ENCODE data around the gene PLXNA4. TPM values are rescaled to one million over a fixed set of nuclear protein-coding genes. Genes with fewer than 3 reads are reported as not detected.

Gene PLXNA4
- total and polyA plus RNA-seq, 9 of the 15 experiments (the other 6 are each of a cell fraction or from before 2014, with no cell fraction given), result under 0.01 to 0.09 TPM; not detected in 7

GRCh38 chr7:132564090-132564489 is 12.2 kb downstream of the PLXNA4 start:
- Histone ChIP-seq H3K79me2 (ENCODE audit: control insufficient read depth, insufficient read depth, low read length) (no peaks in the 10 kb centered on the region), H3K9ac (ENCODE audit: insufficient read depth in 1 of 2, low read depth in 2 of 2, low read length in 2 of 2) (no peak overlapping the region), H3K27me3 (ENCODE audit: control insufficient read depth in 2 of 2, insufficient read depth in 2 of 2, low read length in 2 of 2) (peaks cover 2 to 20% of the 10 kb centered on the region in 2 experiments; a peak in 3 of 5 replicates), H3K9me3 (replicated peaks; ENCODE audit: control insufficient read depth, insufficient read depth, low read depth, low read length) (no peaks in the 10 kb centered on the region), H3K27ac (ENCODE audit: extremely low read depth, low read depth, low read length) (no peak overlapping the region), H3K36me3 (ENCODE audit: control insufficient read depth, insufficient read depth, low read length) (no peaks in the 10 kb centered on the region), H4K20me1 (replicated peaks; ENCODE audit: control insufficient read depth, insufficient read depth, low read length) (no peaks in the 10 kb centered on the region), H3K4me1 (replicated peaks in 1 of 2; ENCODE audit: control insufficient read depth in 2 of 2, insufficient read depth in 2 of 2, low read length in 2 of 2) (no peaks in the 10 kb centered on the region), H3K4me3 (no peak overlapping the region), H3K9me1 (ENCODE audit: control insufficient read depth, insufficient read depth, low read length) (no peaks in the 10 kb centered on the region), H2AFZ (ENCODE audit: low read depth, low read length) (no peak overlapping the region), H3K4me2 (ENCODE audit: insufficient read depth, low read length) (no peak overlapping the region)
- POLR2A ChIA-PET, result no interaction called here
- in situ Hi-C loops (cut with MboI) (no loop called here), intact Hi-C loops (cut with micrococcal nuclease) (no loop called here)
- CTCF ChIA-PET (ENCODE audit: low intra/inter-chr PET ratio), result no interaction called here
- ATAC-seq (no peak), DNase-seq (ENCODE audit: extremely low read depth in 1 of 4, low spot score in 3 of 4) (no peak), FAIRE-seq (no peak)
- no TSS peak for BruUV-seq (replicated peaks)
- 0% methylated on average over 1 of the region's 1 CpG for WGBS (ENCODE audit: insufficient coverage, low coverage, missing lambda C conversion rate)
- TF ChIP-seq TAF15 (IDR thresholded peaks at IDR 0.05; ENCODE audit: low read depth, low read length) (no peak), PBX2 (CRISPR knock-in tag; IDR thresholded peaks at IDR 0.05; ENCODE audit: low read depth) (no peak), PBX2 (tag; conservative IDR thresholded peaks at IDR 0.05; ENCODE audit: low read depth) (no peak), CAMTA2 (CRISPR knock-in tag; conservative IDR thresholded peaks at IDR 0.05) (no peak), PRDM10 (IDR thresholded peaks at IDR 0.05; ENCODE audit: partially characterized antibody) (no peak), ZNF780A (CRISPR knock-in tag; IDR thresholded peaks at IDR 0.05) (no peak), FUS (optimal IDR thresholded peaks at IDR 0.05; ENCODE audit: low read depth, low read length) (no peak), PKNOX1 (IDR thresholded peaks at IDR 0.05) (no peak), BRCA1 (IDR thresholded peaks at IDR 0.05) (no peak), BRCA1 (CRISPR knock-in tag; IDR thresholded peaks at IDR 0.05) (no peak), SMAD4 (CRISPR knock-in tag; conservative IDR thresholded peaks at IDR 0.05) (no peak)
